Urothelium cell line (cell line): ENCODE data around the gene LMNA.
A peak's percentile ranks its signal among the peaks of the same experiment; 100 is the strongest.
"Not testable (repeated sequence)": the region's sequence is repeated elsewhere in the genome, so short reads cannot be mapped to it uniquely, and the experiment has no call there.

Source experiments
- DNase-seq: peaks from one replicate; pipeline ENCODE4 v3.0.0; 2011; ENCODE audit warnings: low spot score, mixed read lengths
- FAIRE-seq: peaks from 2 replicates; lab custom pipeline; 2011; peaks lifted over from hg19 to GRCh38; lab: Jason Lieb, UNC

The LMNA gene

DNA sequence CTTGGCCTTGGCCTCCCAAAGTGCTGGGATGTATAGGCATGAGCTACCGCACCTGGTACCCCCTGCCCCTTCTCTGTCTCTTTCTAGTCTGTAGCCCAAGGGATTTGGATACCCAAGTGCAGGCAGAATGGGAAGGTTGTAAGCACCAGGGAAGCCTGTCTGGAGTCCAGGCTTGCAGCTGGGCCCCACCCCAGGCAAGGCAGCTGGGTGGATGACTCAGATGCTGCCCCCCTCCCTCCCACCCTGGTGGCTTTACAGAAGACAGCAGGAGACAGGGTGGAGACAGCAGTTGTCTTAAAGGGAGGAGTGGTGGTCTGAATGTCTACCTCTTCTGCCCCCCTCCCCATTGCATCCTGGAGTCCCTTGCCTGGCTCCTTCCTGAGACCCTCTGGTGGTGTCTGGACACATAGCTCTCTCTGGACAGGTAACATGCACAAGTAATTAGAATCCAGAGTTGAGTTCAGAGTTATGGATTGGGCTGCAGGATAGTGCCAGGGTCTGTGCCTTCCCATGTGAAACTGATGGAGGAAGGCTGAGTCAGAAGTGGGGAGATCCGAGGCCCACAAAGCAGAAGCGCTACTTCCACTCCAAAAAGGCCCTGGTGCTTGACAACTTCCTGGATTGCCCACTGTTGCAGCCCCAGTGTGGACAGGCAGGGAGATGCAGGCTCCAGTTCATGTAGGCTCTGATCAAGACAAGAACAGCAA lies 5.1 kb downstream of the LMNA start:
- FAIRE-seq: no peak
- DNase-seq: peak; percentile 84

DNA sequence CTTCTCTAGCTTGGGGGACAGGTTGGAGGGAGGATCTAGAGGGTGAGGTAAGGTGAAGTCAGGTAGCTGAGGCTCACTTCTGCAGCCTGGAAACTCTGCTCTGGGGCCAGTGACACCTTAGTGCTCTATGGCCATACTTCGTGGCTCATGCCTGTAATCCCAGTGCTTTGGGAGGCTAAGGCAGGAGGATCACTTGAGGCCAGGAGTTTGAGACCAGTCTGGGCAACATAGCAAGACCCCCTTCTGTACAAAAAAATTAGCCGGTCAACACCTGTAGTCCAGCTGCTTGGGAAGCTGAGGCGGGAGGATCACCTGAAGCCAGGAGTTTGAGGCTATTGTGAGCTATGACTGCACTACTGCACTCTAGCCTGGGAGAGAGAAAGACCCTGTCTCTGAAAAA lies 5.8 kb downstream of the LMNA start:
- FAIRE-seq (no peak), DNase-seq (no peak)

GRCh38 chr1:156121005-156121404 lies 6.5 kb downstream of the LMNA start:
- not testable (repeated sequence) for DNase-seq, FAIRE-seq

GRCh38 chr1:156121457-156121856 lies 6.9 kb downstream of the LMNA start:
- FAIRE-seq (no peak), DNase-seq (no peak)

DNA sequence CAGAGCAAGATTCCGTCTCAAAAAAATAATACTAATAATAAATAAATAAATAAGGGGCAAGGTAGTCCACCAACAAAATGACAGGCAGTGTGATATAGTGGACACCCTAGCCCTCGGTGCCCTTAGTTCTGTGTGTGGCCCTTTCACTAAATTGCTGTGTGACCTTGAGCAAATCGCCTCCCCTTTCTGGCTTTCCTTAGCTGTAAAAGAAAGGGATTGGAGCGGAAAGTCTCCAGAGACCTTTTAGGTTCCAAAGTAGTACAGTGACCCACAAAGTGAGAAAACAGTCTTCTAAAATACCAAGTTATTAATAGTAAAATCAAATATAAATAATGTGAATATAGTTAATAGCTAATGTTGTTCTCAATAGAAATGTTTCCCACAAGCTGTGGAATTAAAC lies 7.6 kb downstream of the LMNA start:
- FAIRE-seq (no peak), DNase-seq (no peak)

DNA sequence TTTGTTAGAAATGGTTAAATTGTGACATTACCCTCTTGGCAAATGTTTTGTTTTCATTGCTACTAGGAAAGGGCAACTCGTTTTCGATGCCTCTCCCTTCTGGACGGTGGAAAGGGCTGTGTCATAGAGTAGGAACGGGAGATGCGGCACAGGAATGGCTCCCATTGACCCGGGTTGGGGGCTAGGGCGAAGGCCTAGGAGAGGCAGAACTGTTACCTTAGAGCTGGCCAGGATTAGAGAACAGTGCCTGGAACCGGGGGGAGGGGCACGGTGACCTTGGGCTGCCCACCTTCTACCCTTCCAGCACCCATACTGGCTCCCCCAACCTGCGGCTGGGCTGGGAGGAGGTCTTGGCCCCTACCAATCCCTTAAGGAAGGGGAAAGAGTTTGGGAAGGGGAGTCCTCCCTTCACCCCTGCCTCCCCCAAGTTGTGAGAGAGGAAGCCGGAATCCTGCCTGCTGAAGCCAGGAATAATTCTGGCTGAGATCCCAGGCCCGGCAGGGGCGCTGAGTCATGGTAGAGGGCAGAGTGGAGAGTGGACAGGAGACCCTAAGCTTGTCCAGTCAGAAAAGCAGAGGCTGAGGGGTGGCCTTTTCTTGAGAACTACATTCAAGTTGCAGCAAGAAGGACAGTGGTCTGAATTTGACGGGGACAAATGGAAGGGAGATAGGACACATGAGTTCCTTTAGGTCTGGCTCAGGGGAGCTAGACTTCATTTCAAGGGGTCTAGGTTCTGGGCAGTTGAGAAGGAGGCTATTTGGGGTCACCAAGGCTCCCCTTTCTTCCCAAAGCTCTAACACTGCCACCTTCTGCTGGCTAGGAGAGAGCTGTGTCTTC lies 8.2 kb downstream of the LMNA start:
- DNase-seq (peak; percentile 52), FAIRE-seq (no peak)

DNA sequence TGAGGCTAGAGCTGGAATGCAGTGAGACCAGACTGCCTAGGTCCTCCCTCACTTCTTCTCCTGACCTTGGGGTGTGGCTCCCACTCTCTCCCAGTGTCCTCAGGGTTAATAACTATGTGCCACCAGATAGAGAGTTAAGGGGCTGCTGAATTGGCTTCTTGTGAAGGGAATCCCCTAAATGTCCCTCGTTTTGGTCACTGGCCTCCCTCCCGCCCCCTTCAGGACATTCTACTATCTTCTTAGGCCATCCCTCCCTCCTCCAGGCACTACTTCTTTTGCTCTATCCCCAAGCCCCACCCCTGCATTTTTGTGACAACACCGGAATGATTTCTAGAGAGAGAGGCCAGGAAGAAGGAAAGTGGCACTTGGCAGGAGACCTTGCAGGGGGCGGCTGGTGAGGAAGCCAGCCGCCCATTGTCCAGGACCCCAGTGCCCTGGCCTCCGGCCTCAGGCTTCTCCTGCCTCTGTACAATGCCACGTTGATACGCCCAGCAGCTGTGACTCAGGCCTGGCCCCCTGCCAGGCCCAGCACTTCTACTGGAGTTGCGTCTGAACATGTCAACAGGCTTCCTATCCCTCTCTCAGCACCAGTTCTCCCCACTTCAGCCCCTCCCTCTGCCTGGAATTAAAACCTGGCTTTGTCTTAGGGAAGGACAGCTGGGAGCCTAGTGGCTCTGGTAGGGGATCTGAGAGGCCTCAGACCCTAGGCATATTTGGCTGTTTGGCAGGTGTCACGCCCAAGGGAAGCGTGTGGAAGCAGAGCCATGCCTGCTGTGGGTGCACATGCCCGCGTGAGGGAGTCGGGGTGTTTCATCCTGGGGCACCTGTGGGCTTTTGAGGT lies 9.1 kb downstream of the LMNA start:
- no peak for FAIRE-seq
- peak; percentile 83 for DNase-seq

DNA sequence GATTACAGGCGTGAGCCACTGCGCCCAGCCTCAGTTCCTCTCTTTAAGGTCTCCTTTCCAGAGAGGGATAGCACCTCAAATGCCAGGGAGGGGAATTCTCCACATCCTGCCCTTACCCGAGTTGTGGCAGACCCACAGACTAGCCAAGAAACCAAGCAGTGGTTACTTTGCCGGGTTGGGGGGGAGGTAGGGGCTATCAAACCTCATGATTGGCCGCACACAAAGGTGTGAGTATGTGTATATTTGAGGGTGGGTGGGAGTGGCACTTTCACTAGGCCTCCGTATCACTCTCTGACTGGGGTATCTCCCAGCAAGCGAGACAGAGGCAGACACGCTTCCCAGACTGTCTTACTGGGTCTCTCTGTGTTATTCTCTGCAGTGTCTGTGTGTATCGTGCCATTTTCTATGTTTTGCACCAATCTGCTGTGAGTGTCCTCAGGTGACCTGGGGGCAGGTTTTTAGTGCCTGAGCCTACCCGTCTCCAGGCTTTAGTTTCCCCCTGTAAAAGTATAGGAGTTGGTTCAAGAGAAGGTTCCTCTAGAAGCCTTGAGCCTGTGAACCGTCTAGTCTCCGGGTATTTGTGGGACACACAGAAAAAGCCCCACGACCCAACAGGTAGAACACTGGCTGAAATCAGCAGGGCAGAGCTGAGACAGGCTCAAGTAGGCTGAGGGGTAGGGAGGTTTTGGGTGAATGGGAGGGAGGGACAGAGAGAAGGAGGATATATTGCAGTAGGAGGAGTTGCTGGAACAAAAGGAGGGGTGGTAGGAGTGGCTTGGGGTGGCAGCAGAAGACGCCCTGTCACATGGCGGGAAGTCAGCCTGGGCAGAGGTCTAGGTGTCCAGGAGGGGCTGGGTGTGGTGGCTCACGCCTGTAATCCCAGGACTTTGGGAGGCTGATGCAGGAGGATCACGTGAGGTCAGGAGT lies 10.3 kb downstream of the LMNA start:
- FAIRE-seq: no peak
- no peak for DNase-seq

- DNase-seq, FAIRE-seq: not testable (repeated sequence)
These were observed 11.0 kb downstream of the LMNA start for GRCh38 chr1:156125544-156125943.

GRCh38 chr1:156126043-156126629 lies 11.6 kb downstream of the LMNA start:
- no peak for FAIRE-seq

DNA sequence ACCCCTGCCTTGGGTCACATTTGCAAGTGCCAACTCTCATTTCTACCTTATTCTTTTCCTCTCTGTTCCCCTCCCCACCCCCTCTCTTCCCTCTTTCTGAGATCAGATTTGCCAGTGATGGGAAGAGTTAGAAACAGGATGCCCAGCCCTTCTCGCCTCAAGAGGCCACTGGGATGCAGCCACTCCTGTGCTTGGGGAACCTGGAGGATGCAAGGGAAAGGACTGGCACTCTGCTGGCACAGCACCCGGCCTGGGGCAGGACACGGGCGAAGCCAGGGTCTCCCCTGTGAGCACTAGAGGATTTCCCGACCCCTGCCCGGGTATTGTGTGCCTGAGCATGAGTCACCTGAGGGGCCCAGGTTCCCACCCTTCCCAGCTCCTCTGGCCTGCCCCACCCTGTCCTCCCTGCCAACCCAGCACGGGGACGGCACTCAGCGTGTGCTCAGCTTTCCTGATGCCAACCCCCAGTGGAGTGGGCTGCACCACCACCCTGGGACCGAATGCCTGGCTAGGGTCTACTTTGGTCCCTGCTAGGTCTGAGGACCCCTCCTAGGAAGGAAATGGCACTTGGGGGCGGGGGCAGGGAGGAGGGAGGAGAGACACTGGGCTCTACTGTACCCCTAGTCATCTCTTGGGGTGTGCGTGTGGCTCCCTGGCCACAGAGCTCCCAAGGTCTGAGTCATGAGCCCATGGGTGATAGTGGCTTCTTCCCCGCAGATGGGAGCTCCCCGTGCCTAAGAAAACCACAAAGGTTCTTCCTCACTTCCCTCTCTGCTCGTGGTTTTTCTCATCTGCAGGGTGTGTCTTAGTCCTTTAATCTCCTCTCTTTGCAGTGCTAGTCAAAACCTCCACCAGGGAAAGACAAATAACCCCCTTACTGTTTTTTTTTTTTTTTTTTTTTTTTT lies 12.4 kb downstream of the LMNA start:
- DNase-seq (peak; percentile 51), FAIRE-seq (no peak)

More at GRCh38 chr1:156126043-156126629, 11.6 kb downstream of the LMNA start:
- peak; percentile 89 for DNase-seq

DNA sequence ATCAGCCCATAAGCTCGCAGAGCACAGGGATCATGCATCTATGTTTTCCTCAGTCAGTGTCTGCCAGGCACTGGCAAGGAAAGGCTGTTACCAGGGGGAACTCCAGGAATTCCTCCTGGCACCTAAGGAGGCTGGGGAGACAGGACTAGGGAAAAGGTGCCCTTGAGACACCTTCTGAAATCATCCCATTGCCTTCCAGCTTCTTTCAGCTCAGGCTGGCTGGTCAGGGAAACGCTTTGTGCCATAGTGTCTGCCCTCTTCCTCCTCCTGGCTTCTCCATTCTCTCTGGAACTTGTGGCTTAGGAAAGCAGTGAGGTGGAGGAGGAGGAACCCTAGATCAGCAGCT lies 13.8 kb downstream of the LMNA start:
- FAIRE-seq (no peak), DNase-seq (no peak)

DNA sequence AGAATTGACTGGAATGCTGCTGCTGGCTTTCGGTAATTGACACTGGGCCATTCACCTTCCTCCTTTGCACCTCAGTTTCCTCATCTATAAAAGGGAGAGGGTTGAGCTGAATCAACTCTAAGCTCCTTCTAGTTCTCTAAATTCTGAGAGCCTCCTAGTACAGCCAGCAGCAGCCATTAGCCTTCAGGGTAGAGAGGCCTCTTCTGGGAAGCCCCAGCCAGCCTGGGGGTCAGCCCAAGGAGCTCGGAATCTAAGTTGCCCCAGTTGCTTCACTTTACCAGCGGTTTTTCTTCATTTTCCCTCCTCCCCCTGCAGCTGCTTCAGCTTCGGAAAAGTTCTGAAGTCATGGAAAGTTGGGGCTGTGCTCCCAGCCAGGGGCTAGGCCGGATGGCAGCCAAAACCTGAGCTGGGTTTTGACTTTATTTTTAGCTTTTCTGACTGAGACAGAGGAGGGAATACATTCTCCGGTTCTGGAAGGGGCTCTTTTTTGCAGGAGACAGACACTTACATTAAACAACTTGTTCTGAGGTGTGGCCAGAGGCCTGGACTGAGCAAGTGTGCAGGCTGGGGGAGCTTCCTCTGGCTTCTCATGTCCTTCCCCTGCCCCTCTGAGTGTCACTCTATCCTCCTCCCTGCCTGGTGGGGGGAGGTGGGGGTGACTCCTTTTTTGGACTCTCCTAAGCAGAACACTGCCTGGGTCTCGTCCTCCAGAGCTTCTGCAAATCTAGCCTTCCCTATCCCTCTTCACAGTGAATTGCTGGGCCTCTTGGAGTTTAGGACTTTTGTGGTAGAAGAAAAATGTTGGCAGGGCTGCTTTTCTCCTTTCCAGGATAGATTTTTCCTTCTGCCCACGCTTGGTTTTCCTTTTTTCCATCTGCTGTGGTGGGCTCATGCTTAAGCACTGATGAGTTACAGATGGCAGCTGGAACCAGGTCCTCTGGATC lies 14.4 kb downstream of the LMNA start:
- no peak for FAIRE-seq
- no peak for DNase-seq

DNA sequence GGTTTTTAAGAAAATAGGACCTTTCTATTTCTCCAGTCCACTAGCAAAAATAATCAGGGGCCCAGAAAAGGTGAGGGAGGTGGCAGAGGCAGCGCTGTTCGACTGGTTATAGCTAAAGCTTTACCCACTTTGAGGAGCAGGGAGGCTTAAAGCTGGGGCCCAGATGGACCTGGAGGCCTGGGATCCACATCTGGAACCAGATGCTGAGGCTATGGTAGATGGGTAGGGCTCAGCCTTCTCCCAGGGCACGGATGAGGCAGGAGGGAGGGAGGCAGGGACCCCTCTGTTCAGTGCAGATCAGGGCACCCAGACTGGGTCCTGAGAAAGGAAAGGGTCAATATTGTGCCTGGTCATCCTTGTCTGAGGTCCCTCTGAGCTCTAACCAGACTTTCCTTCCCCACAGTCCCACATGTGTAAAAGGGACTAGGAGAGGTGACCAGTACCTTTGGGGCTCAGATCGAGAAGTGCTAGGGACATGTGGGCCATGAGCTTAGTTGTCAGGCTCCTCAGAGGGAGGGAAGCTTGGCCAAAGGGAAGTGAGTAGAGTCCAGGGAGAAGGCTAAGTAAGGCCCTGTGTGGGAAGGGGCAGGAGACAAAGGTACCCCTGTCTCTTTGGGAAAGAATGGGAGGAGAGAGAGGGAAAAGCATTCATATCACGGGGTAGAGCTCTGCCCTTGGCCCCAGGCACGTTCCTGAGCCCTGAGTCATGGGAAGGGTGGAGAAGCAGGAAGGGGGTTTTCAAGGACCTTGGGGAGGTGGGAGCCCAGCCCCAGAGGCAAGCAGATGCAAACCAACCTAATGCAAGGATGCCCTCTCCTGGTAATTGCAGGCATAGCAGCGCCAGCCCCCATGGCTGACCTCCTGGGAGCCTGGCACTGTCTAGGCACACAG lies 15.4 kb downstream of the LMNA start:
- FAIRE-seq (no peak), DNase-seq (peak; percentile 93)

DNA sequence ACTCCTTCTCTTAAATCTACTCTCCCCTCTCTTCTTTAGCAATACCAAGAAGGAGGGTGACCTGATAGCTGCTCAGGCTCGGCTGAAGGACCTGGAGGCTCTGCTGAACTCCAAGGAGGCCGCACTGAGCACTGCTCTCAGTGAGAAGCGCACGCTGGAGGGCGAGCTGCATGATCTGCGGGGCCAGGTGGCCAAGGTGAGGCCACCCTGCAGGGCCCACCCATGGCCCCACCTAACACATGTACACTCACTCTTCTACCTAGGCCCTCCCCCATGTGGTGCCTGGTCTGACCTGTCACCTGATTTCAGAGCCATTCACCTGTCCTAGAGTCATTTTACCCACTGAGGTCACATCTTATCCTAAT lies 16.0 kb downstream of the LMNA start:
- no peak for FAIRE-seq
- DNase-seq: no peak

DNA sequence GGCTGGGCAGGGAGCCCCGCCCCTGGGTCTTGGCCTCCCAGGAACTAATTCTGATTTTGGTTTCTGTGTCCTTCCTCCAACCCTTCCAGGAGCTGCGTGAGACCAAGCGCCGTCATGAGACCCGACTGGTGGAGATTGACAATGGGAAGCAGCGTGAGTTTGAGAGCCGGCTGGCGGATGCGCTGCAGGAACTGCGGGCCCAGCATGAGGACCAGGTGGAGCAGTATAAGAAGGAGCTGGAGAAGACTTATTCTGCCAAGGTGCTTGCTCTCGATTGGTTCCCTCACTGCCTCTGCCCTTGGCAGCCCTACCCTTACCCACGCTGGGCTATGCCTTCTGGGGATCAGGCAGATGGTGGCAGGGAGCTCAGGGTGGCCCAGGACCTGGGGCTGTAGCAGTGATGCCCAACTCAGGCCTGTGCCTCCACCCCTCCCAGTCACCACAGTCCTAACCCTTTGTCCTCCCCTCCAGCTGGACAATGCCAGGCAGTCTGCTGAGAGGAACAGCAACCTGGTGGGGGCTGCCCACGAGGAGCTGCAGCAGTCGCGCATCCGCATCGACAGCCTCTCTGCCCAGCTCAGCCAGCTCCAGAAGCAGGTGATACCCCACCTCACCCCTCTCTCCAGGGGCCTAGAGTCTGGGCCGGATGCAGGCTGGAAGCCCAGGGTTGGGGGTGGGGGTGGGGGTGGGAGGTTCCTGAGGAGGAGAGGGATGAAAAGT lies 20.4 kb downstream of the LMNA start:
- DNase-seq (no peak), FAIRE-seq (no peak)
